IPS-18a (cell line): ENCODE results near the gene CDKL5.
"Not testable (repeated sequence)": the region's sequence is repeated elsewhere in the genome, so short reads cannot be mapped to it uniquely, and the experiment has no call there.

ENCODE experiments used
- H3K27ac ChIP-seq: one replicate; pipeline ENCODE4 v1.5.1; 2013; ENCODE audit warnings: low read length
- H3K27me3 ChIP-seq: one replicate; pipeline ENCODE4 v1.6.1; 2013; ENCODE audit warnings: mild to moderate bottlenecking, low read length; ENCODE audit not compliant: control insufficient read depth, insufficient read depth
- H3K36me3 ChIP-seq: one replicate; pipeline ENCODE4 v1.6.1; 2013; ENCODE audit warnings: low read depth, low read length; ENCODE audit not compliant: control insufficient read depth
- H3K4me1 ChIP-seq: one replicate; pipeline ENCODE4 v1.6.1; 2013; ENCODE audit warnings: low read depth, low read length; ENCODE audit not compliant: control insufficient read depth
- H3K4me3 ChIP-seq: one replicate; pipeline ENCODE4 v1.5.1; 2013; ENCODE audit warnings: low read length
- H3K9ac ChIP-seq: one replicate; pipeline ENCODE4 v1.6.1; 2013; ENCODE audit warnings: mild to moderate bottlenecking, low read length, moderate library complexity
- H3K9me3 ChIP-seq: one replicate; pipeline ENCODE4 v1.6.1; 2013; ENCODE audit warnings: low read depth, low read length; ENCODE audit not compliant: control insufficient read depth

Gene CDKL5

GRCh38 chrX:18577400-18577799 is 152.0 kb downstream of the CDKL5 start:
- no peaks in the 10 kb centered on the region for H3K4me1 ChIP-seq
- H3K4me3 ChIP-seq = no peak overlapping the region
- no peaks in the 10 kb centered on the region for H3K27me3 ChIP-seq
- H3K27ac ChIP-seq = no peak overlapping the region
- no peaks in the 10 kb centered on the region for H3K36me3 ChIP-seq
- no peak overlapping the region for H3K9ac ChIP-seq
- H3K9me3 ChIP-seq = peaks cover 27% of the 10 kb centered on the region

DNA sequence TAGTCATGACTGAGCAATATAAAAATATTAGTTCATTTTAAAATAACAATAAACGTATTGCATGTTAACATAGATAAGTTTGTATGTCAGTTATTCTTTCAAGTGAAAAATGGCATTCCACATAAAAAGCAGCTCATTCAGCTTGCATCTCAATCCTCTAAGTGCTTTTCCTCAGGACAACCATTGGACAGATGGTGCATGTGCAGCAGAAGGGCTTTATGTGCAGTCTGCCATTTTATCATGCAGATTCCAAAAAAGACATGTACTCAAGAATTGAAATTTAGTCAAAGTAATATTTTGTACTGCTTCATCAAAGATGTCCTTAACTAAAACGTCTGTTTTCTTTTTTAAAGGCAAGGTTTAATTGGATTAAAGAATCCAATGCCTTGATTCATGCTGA is 153.1 kb downstream of the CDKL5 start:
- H3K9me3 ChIP-seq = peaks cover 25% of the 10 kb centered on the region
- H3K27ac ChIP-seq = no peak overlapping the region
- H3K27me3 ChIP-seq = no peaks in the 10 kb centered on the region
- H3K36me3 ChIP-seq = no peaks in the 10 kb centered on the region
- no peak overlapping the region for H3K4me3 ChIP-seq
- H3K4me1 ChIP-seq = no peaks in the 10 kb centered on the region
- H3K9ac ChIP-seq = no peak overlapping the region

DNA sequence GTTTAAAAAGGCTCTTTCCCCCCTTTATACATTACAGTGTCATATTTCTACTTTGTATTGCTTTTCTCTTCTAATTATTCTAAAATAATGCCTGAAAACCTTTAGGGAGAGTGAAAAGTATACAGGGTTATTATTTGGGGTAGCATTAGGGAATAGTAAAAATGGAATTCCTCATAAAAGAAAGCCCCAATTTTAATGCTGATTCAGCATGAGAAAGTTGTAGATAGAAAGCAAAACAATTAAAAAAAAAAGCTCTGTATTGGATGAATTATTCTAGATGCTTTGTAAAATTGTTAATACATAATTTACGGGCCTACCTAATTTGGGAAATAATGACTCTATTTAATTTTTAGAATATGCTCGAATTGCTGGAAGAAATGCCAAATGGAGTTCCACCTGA is 154.1 kb downstream of the CDKL5 start:
- Histone ChIP-seq H3K36me3 (peaks cover 1% of the 10 kb centered on the region), H3K27me3 (no peaks in the 10 kb centered on the region)

DNA sequence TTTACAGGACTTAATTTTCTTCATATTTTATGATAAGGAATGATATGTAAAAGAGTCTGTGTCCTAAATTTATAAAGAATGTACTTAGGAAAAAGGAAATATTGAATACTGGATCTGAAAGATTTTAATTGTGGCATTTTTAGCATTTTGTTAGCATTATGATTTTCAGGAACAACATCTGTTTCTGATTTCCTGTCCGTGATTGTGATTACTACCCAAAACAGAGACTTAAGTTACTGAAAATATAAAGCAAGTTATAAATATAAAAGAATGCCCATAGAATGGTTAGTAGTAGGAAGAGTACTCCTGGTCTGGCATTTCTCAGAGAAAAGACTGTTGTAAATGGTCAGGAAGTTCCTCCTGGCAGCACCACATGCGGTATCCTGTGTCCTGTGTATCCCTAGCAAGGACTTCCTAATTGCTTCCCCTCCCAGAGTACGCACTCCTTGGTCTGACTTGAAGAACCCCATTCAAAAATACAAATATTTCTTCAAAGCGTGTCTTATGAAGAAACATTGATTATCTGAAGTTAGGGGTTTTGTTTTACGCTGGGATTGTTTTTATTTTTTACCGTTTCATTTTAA is 157.6 kb downstream of the CDKL5 start:
- Histone ChIP-seq H3K36me3 (peaks cover 10% of the 10 kb centered on the region), H3K4me1 (no peaks in the 10 kb centered on the region), H3K9me3 (peaks cover 26% of the 10 kb centered on the region), H3K4me3 (no peak overlapping the region), H3K27me3 (no peaks in the 10 kb centered on the region), H3K9ac (no peak overlapping the region), H3K27ac (no peak overlapping the region)

More for the DNA sequence above, 154.1 kb downstream of the CDKL5 start:
- Histone ChIP-seq H3K9ac (no peak overlapping the region), H3K4me3 (no peak overlapping the region), H3K9me3 (peaks cover 27% of the 10 kb centered on the region), H3K4me1 (no peaks in the 10 kb centered on the region), H3K27ac (no peak overlapping the region)

GRCh38 chrX:18589292-18589691 is 163.9 kb downstream of the CDKL5 start:
- H3K4me3 ChIP-seq, H3K4me1 ChIP-seq, H3K27ac ChIP-seq, H3K27me3 ChIP-seq, H3K9ac ChIP-seq, H3K36me3 ChIP-seq: not testable (repeated sequence)
- peaks cover 18% of the 10 kb centered on the region for H3K9me3 ChIP-seq

DNA sequence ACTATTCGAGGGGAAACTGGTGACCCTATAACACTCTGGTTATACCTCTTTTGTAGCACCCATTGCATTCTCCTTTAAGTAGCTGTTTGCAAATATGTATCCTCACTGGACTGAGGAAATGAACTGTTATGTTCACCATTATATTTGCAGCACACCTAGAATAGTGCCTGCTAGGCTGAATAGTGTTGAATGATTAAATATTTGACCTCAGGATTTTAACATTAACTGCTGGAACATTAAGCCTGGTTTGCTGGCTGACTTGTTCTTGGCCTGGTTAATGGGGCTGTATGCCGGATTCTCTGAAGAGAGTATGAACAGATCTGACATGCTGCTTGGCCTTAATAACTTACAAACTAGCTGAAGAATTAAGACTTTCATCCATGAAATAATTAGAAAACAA is 166.4 kb downstream of the CDKL5 start:
- H3K27me3 ChIP-seq = no peaks in the 10 kb centered on the region
- no peaks in the 10 kb centered on the region for H3K4me1 ChIP-seq
- no peak overlapping the region for H3K4me3 ChIP-seq
- H3K9ac ChIP-seq = no peak overlapping the region
- H3K27ac ChIP-seq = no peak overlapping the region
- H3K36me3 ChIP-seq = no peaks in the 10 kb centered on the region
- H3K9me3 ChIP-seq = peaks cover 21% of the 10 kb centered on the region

DNA sequence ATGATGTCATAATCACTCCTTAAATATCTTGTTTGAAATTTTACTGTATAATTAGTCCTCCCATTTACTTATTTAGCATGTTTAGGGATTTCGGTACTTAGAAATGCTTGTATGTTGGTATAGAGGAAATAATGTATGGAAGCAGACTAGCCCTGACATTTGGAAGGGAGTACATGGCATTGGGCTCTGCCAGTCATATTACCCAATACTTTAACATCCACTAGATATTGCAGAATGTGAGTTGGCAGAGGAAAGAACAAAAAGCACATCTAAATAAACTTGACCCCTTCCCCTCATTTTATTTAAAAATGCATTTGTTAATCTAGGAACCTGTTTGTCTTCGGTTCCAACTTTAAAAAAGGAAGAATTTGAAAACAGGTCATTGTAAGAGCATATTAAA is 168.7 kb downstream of the CDKL5 start:
- H3K27ac ChIP-seq = no peak overlapping the region
- no peaks in the 10 kb centered on the region for H3K36me3 ChIP-seq
- no peak overlapping the region for H3K4me3 ChIP-seq
- no peak overlapping the region for H3K9ac ChIP-seq
- H3K27me3 ChIP-seq = no peaks in the 10 kb centered on the region
- no peaks in the 10 kb centered on the region for H3K4me1 ChIP-seq
- peaks cover 14% of the 10 kb centered on the region for H3K9me3 ChIP-seq

GRCh38 chrX:18596096-18596495 is 170.7 kb downstream of the CDKL5 start:
- Histone ChIP-seq H3K9me3 (peaks cover 15% of the 10 kb centered on the region), H3K27ac (no peak overlapping the region), H3K4me3 (no peak overlapping the region), H3K27me3 (no peaks in the 10 kb centered on the region), H3K4me1 (no peaks in the 10 kb centered on the region), H3K36me3 (no peaks in the 10 kb centered on the region), H3K9ac (no peak overlapping the region)

DNA sequence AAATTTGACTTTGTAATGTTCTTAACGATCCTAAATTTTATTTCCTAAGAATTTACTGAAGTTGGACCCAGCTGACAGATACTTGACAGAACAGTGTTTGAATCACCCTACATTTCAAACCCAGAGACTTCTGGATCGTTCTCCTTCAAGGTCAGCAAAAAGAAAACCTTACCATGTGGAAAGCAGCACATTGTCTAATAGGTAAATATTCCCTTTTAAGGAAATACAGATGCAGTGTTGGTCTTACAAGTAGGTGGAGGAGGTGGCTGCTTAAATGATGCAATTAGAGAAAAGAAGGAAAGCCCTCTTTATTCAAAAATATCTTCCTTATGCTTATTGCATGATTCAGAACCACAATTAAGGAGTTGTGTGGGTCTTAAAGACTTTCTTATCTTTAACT is 173.0 kb downstream of the CDKL5 start:
- Histone ChIP-seq H3K9me3 (peaks cover 34% of the 10 kb centered on the region), H3K27me3 (no peaks in the 10 kb centered on the region), H3K36me3 (peaks cover under 1% of the 10 kb centered on the region), H3K4me3 (no peak overlapping the region), H3K27ac (no peak overlapping the region), H3K9ac (no peak overlapping the region), H3K4me1 (no peaks in the 10 kb centered on the region)

- Histone ChIP-seq H3K4me1 (no peaks in the 10 kb centered on the region), H3K36me3 (peaks cover 7% of the 10 kb centered on the region), H3K27ac (no peak overlapping the region), H3K27me3 (no peaks in the 10 kb centered on the region), H3K9ac (no peak overlapping the region), H3K9me3 (peaks cover 7% of the 10 kb centered on the region), H3K4me3 (no peak overlapping the region)
Observed at GRCh38 chrX:18607966-18608365, 182.6 kb downstream of the CDKL5 start.

GRCh38 chrX:18613930-18614639 is 188.7 kb downstream of the CDKL5 start:
- Histone ChIP-seq H3K4me1 (no peaks in the 10 kb centered on the region), H3K4me3 (no peak overlapping the region), H3K9ac (no peak overlapping the region), H3K36me3 (no peaks in the 10 kb centered on the region), H3K27me3 (no peaks in the 10 kb centered on the region), H3K27ac (no peak overlapping the region), H3K9me3 (peaks cover 5% of the 10 kb centered on the region)
